GM19452 (cell line): ENCODE data around the gene PTPRZ1.

ENCODE experiments used
- ATAC-seq: cut with Tn5 transposase; IDR thresholded peaks from one replicate; pipeline ENCODE4 v1.9.1; 2021; ENCODE audit not compliant: unreplicated experiment

Gene PTPRZ1

GRCh38 chr7:121872831-121873288 is at the start of gene PTPRZ1:
Gene PTPRZ1, plus strand, starts transcription at chr7:121873161. Its CDS starts 339 bp downstream, at chr7:121873500.
- ATAC-seq: no peak

GRCh38 chr7:121824276-121824675 is 48.7 kb upstream of the PTPRZ1 start:
- ATAC-seq: no peak

GRCh38 chr7:121831351-121831750 is 41.6 kb upstream of the PTPRZ1 start:
- no peak for ATAC-seq

GRCh38 chr7:121831801-121832200 is 41.2 kb upstream of the PTPRZ1 start:
- ATAC-seq: no peak

- ATAC-seq: no peak
These were observed 40.6 kb upstream of the PTPRZ1 start for GRCh38 chr7:121832347-121832746.

- no peak for ATAC-seq
These were observed 39.0 kb upstream of the PTPRZ1 start for GRCh38 chr7:121833991-121834390.

- no peak for ATAC-seq
These were observed 35.5 kb upstream of the PTPRZ1 start for GRCh38 chr7:121837462-121837861.

GRCh38 chr7:121847041-121847440 is 25.9 kb upstream of the PTPRZ1 start:
- no peak for ATAC-seq

GRCh38 chr7:121853307-121853706 is 19.7 kb upstream of the PTPRZ1 start:
- ATAC-seq: no peak

GRCh38 chr7:121860953-121861352 is 12.0 kb upstream of the PTPRZ1 start:
- no peak for ATAC-seq

- no peak for ATAC-seq
These were observed 10.4 kb upstream of the PTPRZ1 start for GRCh38 chr7:121862591-121862990.

GRCh38 chr7:121871188-121871587 is 1.8 kb upstream of the PTPRZ1 start:
- ATAC-seq: no peak

GRCh38 chr7:121873289-121874194 is 581 bp downstream of the PTPRZ1 start:
- no peak for ATAC-seq

- no peak for ATAC-seq
These were observed 1.3 kb downstream of the PTPRZ1 start for GRCh38 chr7:121874298-121874697.

- no peak for ATAC-seq
These were observed 2.2 kb downstream of the PTPRZ1 start for GRCh38 chr7:121875203-121875602.

- no peak for ATAC-seq
These were observed 3.9 kb downstream of the PTPRZ1 start for GRCh38 chr7:121876656-121877500.

GRCh38 chr7:121878918-121879464 is 6.0 kb downstream of the PTPRZ1 start:
- no peak for ATAC-seq

- ATAC-seq: no peak
These were observed 6.6 kb downstream of the PTPRZ1 start for GRCh38 chr7:121879544-121879943.

- ATAC-seq: no peak
These were observed 9.8 kb downstream of the PTPRZ1 start for GRCh38 chr7:121882731-121883130.

GRCh38 chr7:121885166-121885920 is 12.4 kb downstream of the PTPRZ1 start:
- ATAC-seq: no peak

- ATAC-seq: no peak
These were observed 14.7 kb downstream of the PTPRZ1 start for GRCh38 chr7:121887634-121888033.
